ENCODE results near the gene GVQW3.

Gene GVQW3

DNA sequence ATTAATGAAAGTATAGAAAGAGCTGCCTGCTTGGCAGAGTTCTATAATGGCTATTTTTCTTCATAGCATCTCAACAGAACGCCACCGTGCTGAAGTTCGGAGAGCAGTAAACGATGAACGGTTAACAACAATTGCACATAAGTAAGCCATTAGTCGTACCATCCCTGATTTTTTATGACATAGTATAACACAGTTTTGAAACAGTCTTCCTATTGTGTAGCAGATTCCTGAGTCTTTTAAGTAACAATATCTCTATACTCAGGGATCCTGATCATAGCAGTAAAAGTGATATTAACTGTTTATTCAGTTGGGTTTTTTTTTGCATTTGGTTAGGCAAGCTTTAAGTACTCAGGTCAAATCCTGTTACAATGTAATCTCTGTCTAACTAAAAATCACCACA is 72.1 kb downstream of the GVQW3 start:
- no peak for DNase-seq

DNA sequence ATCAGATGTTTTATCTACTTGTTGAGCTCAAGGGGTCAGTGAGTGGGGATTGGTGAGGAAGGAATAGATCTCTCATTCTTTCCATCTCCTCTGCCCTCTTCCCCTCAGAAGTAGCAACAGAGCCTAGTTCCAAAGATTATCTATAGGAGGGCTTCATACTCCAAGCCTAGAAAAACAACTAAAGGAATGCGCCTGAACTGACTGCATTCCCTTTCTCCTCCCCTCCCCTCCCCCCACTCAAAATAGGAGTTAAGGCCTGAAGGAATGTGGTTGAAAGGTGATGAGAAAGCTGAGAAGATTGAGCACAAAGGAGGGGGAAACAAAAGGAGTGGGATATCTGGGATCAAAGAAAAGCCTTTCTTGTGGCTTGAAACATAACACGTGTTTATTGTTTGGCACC is 74.2 kb downstream of the GVQW3 start:
- no peak for DNase-seq

DNA sequence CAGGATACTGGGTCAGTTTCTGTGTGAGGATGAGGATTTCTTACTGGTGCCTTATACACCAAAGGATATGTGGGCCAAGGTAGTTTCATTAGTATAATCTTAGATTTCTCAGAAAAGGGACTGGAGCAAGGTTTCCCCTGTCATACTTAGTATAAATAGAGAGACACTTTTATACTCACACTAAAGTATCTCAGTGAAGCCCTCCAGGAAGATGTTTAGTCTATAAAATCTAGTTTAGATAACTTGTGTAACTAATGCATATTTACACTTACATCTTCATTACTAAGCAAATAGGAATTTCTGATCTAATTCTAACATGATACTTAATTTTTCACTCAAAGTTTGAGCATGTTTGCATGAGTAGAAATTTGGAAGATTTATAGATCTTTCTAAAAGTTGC is 74.8 kb downstream of the GVQW3 start:
- DNase-seq, result no peak

DNA sequence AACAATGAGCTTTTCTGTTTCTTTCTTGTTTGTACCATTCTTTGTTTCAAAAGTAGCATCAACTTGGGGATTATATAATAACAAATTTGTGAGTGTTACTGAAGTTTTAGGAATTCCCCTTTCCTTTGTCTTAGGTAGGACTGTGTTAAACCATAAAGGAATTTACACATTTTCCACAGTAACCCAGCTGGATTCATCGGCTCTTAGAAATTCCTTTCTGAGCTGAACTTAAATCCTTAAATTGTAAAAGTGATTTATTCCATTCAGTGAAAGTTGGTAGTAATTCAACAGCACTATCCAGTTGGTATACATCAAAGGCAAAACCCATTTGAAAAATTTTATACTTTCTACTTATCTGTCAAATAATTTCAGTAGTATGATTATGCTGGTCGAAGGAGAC is 75.4 kb downstream of the GVQW3 start:
- no peak for DNase-seq

Measured in NCI-H526 (cell line).